Neural progenitor cell (in vitro differentiated cells): Measurements from ENCODE around the gene HMX1.

Experiments used
- EZH2 ChIP-seq: fragments of 200-600 bp; sonication (generic); IDR thresholded peaks from 2 replicates; pipeline ENCODE4 v1.6.1; 2017; ENCODE audit warnings: antibody characterized with exemption, mild to moderate bottlenecking, moderate library complexity
- TF ChIP-seq, protein P1 (sequence below): fragments of 200-600 bp; sonication (generic); IDR thresholded peaks from 2 replicates; pipeline ENCODE4 v1.5.1; 2017; ENCODE audit warnings: antibody characterized with exemption, mild to moderate bottlenecking

DNA sequence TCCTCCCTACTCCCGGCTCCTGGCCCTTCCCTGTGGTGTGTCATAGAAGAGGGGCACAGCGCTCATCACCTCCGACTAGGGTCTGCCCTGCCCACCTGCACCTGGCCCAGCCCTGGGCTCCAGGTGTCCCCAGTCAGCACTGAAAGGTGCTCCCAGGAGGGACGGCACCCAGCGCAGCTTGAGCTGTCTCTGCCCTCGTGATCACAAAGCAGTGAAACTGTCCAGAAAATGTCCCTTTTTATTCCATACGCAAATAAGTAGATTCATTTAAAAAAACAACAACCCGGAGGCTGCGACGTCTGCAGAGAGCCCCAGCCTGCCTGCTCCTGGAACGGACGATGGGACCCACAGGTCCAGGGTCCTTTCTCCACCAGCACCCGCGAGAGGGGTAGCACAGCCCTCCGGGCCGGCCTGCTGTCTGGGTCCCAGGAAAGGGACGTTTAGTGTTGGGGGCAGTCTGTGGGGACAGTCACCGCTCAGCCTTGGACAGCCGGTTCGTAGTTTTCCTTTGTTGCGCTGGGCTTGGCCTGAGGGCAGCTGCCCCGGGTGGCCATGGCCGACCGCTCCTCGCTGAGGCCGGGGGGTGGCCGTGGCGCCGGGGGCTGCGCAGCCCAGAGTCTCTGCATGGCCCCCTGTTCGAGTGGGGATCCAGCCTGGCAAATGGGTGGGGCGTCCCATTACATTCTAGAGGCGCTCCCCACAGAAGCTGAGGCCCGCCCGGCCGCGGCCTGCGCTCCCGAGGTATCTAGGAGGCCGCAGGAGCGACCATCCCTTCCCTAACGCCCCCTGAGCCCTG lies 4.6 kb downstream of the HMX1 start:
- peak; percentile 99 for TF ChIP-seq EZH2
- TF ChIP-seq, protein P1, sequence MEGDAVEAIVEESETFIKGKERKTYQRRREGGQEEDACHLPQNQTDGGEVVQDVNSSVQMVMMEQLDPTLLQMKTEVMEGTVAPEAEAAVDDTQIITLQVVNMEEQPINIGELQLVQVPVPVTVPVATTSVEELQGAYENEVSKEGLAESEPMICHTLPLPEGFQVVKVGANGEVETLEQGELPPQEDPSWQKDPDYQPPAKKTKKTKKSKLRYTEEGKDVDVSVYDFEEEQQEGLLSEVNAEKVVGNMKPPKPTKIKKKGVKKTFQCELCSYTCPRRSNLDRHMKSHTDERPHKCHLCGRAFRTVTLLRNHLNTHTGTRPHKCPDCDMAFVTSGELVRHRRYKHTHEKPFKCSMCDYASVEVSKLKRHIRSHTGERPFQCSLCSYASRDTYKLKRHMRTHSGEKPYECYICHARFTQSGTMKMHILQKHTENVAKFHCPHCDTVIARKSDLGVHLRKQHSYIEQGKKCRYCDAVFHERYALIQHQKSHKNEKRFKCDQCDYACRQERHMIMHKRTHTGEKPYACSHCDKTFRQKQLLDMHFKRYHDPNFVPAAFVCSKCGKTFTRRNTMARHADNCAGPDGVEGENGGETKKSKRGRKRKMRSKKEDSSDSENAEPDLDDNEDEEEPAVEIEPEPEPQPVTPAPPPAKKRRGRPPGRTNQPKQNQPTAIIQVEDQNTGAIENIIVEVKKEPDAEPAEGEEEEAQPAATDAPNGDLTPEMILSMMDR: no peak
